GM12878 (cell line): ENCODE data around the gene OSGEP. TPM values are rescaled to one million over a fixed set of nuclear protein-coding genes. Genes with fewer than 3 reads are reported as not detected.

Experiments
- ATAC-seq: fragments of 200-7000 bp; cut with Tn5 transposase; 3 replicates; pipeline ENCODE4 v1.9.1; 2020; ENCODE audit warnings: mild to moderate bottlenecking, moderate library complexity
- BruUV-seq: library from RNA; stranded (reverse); fragments of 400-500 nt; replicated peaks from 2 replicates; lab custom pipeline; 2021; lab: Mats Ljungman, UMichigan
- CTCF ChIA-PET: fragments of 300-600 bp; sonication (Branson Sonifier 250); formaldehyde crosslinking; extraction: SDS; loops from one replicate; lab custom pipeline; 2021; ENCODE audit warnings: inconsistent platforms; lab: Yijun Ruan, JAX
- POLR2A ChIA-PET: fragments of 350-600 bp; formaldehyde crosslinking; extraction: SDS; loops from one replicate; lab custom pipeline; 2021; ENCODE audit warnings: inconsistent platforms; lab: Charles Lee
- RAD21 ChIA-PET: fragments of 300-600 bp; sonication (Branson Sonifier 250); formaldehyde crosslinking; loops from one replicate; lab custom pipeline; 2023; ENCODE audit warnings: antibody characterized with exemption; ENCODE audit not compliant: unreplicated experiment; lab: Charles Lee
- SMC1A ChIA-PET: fragments of 300-600 bp; sonication (Branson Sonifier 250); formaldehyde crosslinking; loops from one replicate; lab custom pipeline; 2023; ENCODE audit not compliant: unreplicated experiment, uncharacterized antibody; lab: Charles Lee
- DNase-seq: peaks from one replicate; pipeline ENCODE4 v3.0.0-alpha.2; 2011; ENCODE audit warnings: low read depth, low spot score
- FAIRE-seq: peaks from 3 replicates; lab custom pipeline; 2011; peaks lifted over from hg19 to GRCh38; lab: Jason Lieb, UNC
- H2AFZ ChIP-seq: 2 replicates; pipeline ENCODE4 v1.6.0; 2011; ENCODE audit warnings: low read depth, low read length, control low read depth; ENCODE audit not compliant: control insufficient read depth
- H3K27ac ChIP-seq: 2 replicates; pipeline ENCODE4 v1.5.1; 2011; ENCODE audit warnings: control low read depth; ENCODE audit not compliant: control insufficient read depth, insufficient read depth
- H3K27me3 ChIP-seq, 2 experiments: replicated peaks in 1 of 2; 2 replicates each; pipeline versions ENCODE4 v1.6.0 to v1.6.1; 2011; ENCODE audit warnings: low read length in 1 of 2; ENCODE audit not compliant: control insufficient read depth in 2 of 2, insufficient read depth in 2 of 2
- H3K36me3 ChIP-seq, 2 experiments: 2 replicates each; pipeline ENCODE4 v1.5.1; 2011; ENCODE audit warnings: low read length in 1 of 2; ENCODE audit not compliant: control insufficient read depth in 2 of 2, insufficient read depth in 2 of 2
- H3K4me1 ChIP-seq: 2 replicates; pipeline ENCODE4 v1.6.1; 2011; ENCODE audit warnings: mild to moderate bottlenecking, low read length, moderate library complexity, mixed read lengths; ENCODE audit not compliant: control insufficient read depth, insufficient read depth
- H3K4me2 ChIP-seq: 2 replicates; pipeline ENCODE4 v1.6.0; 2011; ENCODE audit warnings: control low read depth; ENCODE audit not compliant: control insufficient read depth, insufficient read depth
- H3K4me3 ChIP-seq: fragments of 200-600 bp; sonication (generic); 2 replicates; pipeline ENCODE4 v1.5.1; 2016
- H3K79me2 ChIP-seq: 2 replicates; pipeline ENCODE4 v1.6.0; 2011; ENCODE audit warnings: low read length; ENCODE audit not compliant: control insufficient read depth, insufficient read depth
- H3K9ac ChIP-seq: 2 replicates; pipeline ENCODE4 v1.8.0; 2011; ENCODE audit warnings: low read length, control low read depth, mixed read lengths; ENCODE audit not compliant: control insufficient read depth, insufficient read depth
- H3K9me3 ChIP-seq: replicated peaks from 3 replicates; pipeline ENCODE4 v1.5.1; 2011; ENCODE audit warnings: mild to moderate bottlenecking, low read length; ENCODE audit not compliant: control insufficient read depth, insufficient read depth
- H4K20me1 ChIP-seq: 2 replicates; pipeline ENCODE4 v1.6.0; 2011; ENCODE audit not compliant: control insufficient read depth, insufficient read depth
- ATF3 ChIP-seq: IDR thresholded peaks from 2 replicates; pipeline ENCODE4 v1.6.1; 2011; ENCODE audit warnings: low read depth, mild to moderate bottlenecking, low read length, moderate library complexity, borderline replicate concordance; ENCODE audit errors: extremely low read depth
- CBX5 ChIP-seq: sonication (generic); IDR thresholded peaks from 2 replicates; pipeline ENCODE4 v1.6.1; 2016; ENCODE audit warnings: low read depth, moderate library complexity, mild to moderate bottlenecking, inconsistent platforms
- CREB1 ChIP-seq: IDR thresholded peaks from 2 replicates; pipeline ENCODE4 v1.6.1; 2012; ENCODE audit warnings: low read depth, mild to moderate bottlenecking, inconsistent platforms
- CREM ChIP-seq: IDR thresholded peaks from 2 replicates; pipeline ENCODE4 v1.6.1; 2014; ENCODE audit warnings: antibody characterized with exemption, low read depth
- HDAC2 ChIP-seq: fragments of 200-600 bp; sonication (generic); IDR thresholded peaks from 2 replicates; pipeline ENCODE4 v1.6.1; 2017
- MYB ChIP-seq: fragments of 150-350 bp; IDR thresholded peaks from 2 replicates; pipeline ENCODE4 v1.6.1; 2014; ENCODE audit warnings: mild to moderate bottlenecking, low read depth, low read length, borderline replicate concordance
- NFIC ChIP-seq: IDR thresholded peaks from 2 replicates; pipeline ENCODE4 v1.6.1; 2012; ENCODE audit warnings: low read depth, mild to moderate bottlenecking, inconsistent platforms, low read length, moderate library complexity
- NRF1 ChIP-seq: conservative IDR thresholded peaks from 2 replicates; pipeline ENCODE4 v1.6.1; 2011; ENCODE audit warnings: mild to moderate bottlenecking, low read depth, low read length, improper control_type of control experiment
- PML ChIP-seq: IDR thresholded peaks from 2 replicates; pipeline ENCODE4 v1.6.1; 2012; ENCODE audit warnings: low read length, inconsistent platforms
- POLR2AphosphoS2 ChIP-seq: IDR thresholded peaks from 2 replicates; pipeline ENCODE4 v1.6.1; 2011; ENCODE audit warnings: low read depth, mild to moderate bottlenecking, low read length, improper control_type of control experiment, moderate library complexity
- SMAD5 ChIP-seq: IDR thresholded peaks from 2 replicates; pipeline ENCODE4 v1.6.1; 2016; ENCODE audit warnings: antibody characterized with exemption, low read depth
- STAT3 ChIP-seq: IDR thresholded peaks from 2 replicates; pipeline ENCODE4 v1.6.1; 2011; ENCODE audit warnings: low read depth, low read length, improper control_type of control experiment
- TAF1 ChIP-seq: IDR thresholded peaks from 2 replicates; pipeline ENCODE4 v1.6.1; 2011; ENCODE audit warnings: mild to moderate bottlenecking, low read depth, low read length, borderline replicate concordance
- ZBED1 ChIP-seq: IDR thresholded peaks from 2 replicates; pipeline ENCODE4 v1.6.1; 2016; ENCODE audit warnings: borderline replicate concordance
- ZBTB4 ChIP-seq: fragments of 450-650 bp; formaldehyde crosslinking; IDR thresholded peaks from 2 replicates; pipeline ENCODE4 v1.4.0; 2022; ENCODE audit warnings: mild to moderate bottlenecking, moderate library complexity
- ZNF207 ChIP-seq: fragments of 450-650 bp; IDR thresholded peaks from 2 replicates; pipeline ENCODE4 v1.6.1; 2014; ENCODE audit warnings: antibody characterized with exemption, mild to moderate bottlenecking, borderline replicate concordance
- WGBS: methylation state at CpG from one replicate; pipeline ENCODE4 v1.1.6; 2016; ENCODE audit warnings: low lambda C conversion rate; ENCODE audit not compliant: insufficient replicate concordance, insufficient coverage; ENCODE audit errors: missing lambda C conversion rate; 5-methylcytosine and 5-hydroxymethylcytosine counted together
- in situ Hi-C: fragments of 300-500 bp; cut with MboI; formaldehyde crosslinking; loops from 9 replicates; pipeline ENCODE4 v1.14.3; 2018; ENCODE audit warnings: mixed read lengths
- intact Hi-C: fragments of 100-400 bp; cut with micrococcal nuclease; formaldehyde crosslinking; loops from one replicate; pipeline ENCODE4 v1.14.2; 2022; ENCODE audit not compliant: unreplicated experiment
- polyA plus RNA-seq, 11 experiments: library from polyadenylated mRNA; depleted of rRNA in 4 of 11; unstranded in 6 of 11; stranded (reverse) in 5 of 11; fragments of >200 nt; fragmentation: Nextera tagmentation in 4 of 11; fragmentation: Illumina TruSeq in 1 of 11; extraction: Ambion mirVana in 4 of 11; extraction: Trizol in 1 of 11; gene quantifications; 1 replicate in 1 of 11; 2 replicates in 10 of 11; pipeline versions ENCODE4 v1.2.1 to v1.2.3, GENCODE V29; 2011 to 2016; ENCODE audit warnings: inconsistent platforms in 2 of 11, missing spikeins in 2 of 11, low read depth in 1 of 11
- total RNA-seq, 4 experiments: library from RNA; depleted of rRNA in 3 of 4; stranded (reverse); fragments of >200 nt in 3 of 4; fragmentation: Illumina TruSeq in 1 of 4; extraction: Trizol in 1 of 4; gene quantifications; 2 replicates each; pipeline versions ENCODE4 v1.2.1 to v1.2.3, GENCODE V29; 2013 to 2021
- TF ChIP-seq, protein P1 (sequence below): IDR thresholded peaks from 2 replicates; pipeline ENCODE4 v1.6.1; 2011; ENCODE audit warnings: mild to moderate bottlenecking, low read depth, low read length, moderate library complexity; ENCODE audit not compliant: insufficient replicate concordance

OSGEP gene
- total and polyA plus RNA-seq, 10 of the 15 experiments (the other 5 are each of a cell fraction or from before 2014, with no cell fraction given) = 47.8 to 88.9 (median 52.8) TPM

DNA sequence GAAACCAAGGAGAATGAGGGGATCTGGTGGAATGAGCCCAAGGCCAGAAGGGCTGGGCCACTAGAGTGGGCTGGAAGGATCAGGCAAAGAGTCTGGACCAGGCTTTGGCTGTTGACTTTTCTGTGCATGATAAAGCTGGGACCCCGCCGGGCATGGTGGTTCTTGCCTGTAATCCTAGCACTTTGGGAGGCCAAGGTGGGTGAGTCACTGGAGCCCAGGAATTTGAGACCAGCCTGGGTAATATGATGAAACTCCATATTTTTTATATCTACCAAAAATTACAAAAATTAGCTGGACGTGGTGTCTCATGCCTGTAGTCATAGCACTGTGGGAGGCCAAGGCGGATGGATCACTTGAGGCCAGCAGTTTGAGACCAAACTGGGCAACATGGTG lies 18.3 kb downstream of the OSGEP start:
- Histone ChIP-seq H3K4me1 (no peaks in the 10 kb centered on the region), H3K4me2 (no peak overlapping the region), H3K27ac (no peak overlapping the region), H4K20me1 (no peaks in the 10 kb centered on the region), H3K9ac (no peak overlapping the region), H3K9me3 (no peaks in the 10 kb centered on the region; the same call in 2 of the 3 replicates), H2AFZ (no peak overlapping the region), H3K36me3 (no peaks in the 10 kb centered on the region), H3K79me2 (no peaks in the 10 kb centered on the region), H3K4me3 (no peak overlapping the region), H3K27me3 (no peaks in the 10 kb centered on the region)
- ATAC-seq (no peak), FAIRE-seq (no peak), DNase-seq (no peak)
- no TSS peak for BruUV-seq
- SMC1A ChIA-PET = no interaction called here
- no peak for TF ChIP-seq ATF3
- no peak for TF ChIP-seq PML
- no peak for TF ChIP-seq HDAC2
- TF ChIP-seq TAF1 = no peak
- no peak for TF ChIP-seq SMAD5
- TF ChIP-seq, protein P1, sequence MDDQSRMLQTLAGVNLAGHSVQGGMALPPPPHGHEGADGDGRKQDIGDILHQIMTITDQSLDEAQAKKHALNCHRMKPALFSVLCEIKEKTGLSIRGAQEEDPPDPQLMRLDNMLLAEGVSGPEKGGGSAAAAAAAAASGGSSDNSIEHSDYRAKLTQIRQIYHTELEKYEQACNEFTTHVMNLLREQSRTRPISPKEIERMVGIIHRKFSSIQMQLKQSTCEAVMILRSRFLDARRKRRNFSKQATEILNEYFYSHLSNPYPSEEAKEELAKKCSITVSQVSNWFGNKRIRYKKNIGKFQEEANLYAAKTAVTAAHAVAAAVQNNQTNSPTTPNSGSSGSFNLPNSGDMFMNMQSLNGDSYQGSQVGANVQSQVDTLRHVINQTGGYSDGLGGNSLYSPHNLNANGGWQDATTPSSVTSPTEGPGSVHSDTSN = no peak
- no peak for TF ChIP-seq ZBED1
- TF ChIP-seq NFIC = no peak
- TF ChIP-seq ZBTB4 (CRISPR knock-in tag) = no peak
- no peak for TF ChIP-seq ZNF207
- no peak for TF ChIP-seq NRF1
- TF ChIP-seq CREB1 = no peak
- TF ChIP-seq CBX5 = no peak
- no peak for TF ChIP-seq POLR2AphosphoS2
- TF ChIP-seq MYB = no peak
- no peak for TF ChIP-seq CREM
- TF ChIP-seq STAT3 = no peak
- CTCF ChIA-PET = interaction anchor here (0.7 to 1.1 kb wide), 2 partner anchors 14 to 20 kb away, joined by 3 read pairs; no protein-coding TSS in a partner anchor
- intact Hi-C loops (no loop called here), in situ Hi-C loops (no loop called here)
- RAD21 ChIA-PET = no interaction called here
- POLR2A ChIA-PET = interaction anchor here (0.6 kb wide), 1 partner anchor 81 kb away, joined by 5 read pairs; no protein-coding TSS in a partner anchor
- WGBS = 73% methylated on average over 4 of the region's 4 CpGs
